Upper lobe of left lung (tissue), 6 donors: ENCODE results near the gene KIF20A. TPM values are rescaled to one million over a fixed set of nuclear protein-coding genes. Genes with fewer than 3 reads are reported as not detected.

Experiments
- ATAC-seq, 2 donors: fragments of 200-7000 bp; cut with Tn5 transposase; one replicate each; pipeline ENCODE4 v1.9.1; 2022; ENCODE audit warnings: mild to moderate bottlenecking in 2 of 2, moderate library complexity in 2 of 2; ENCODE audit not compliant: low FRiP score in 2 of 2
- DNase-seq, 2 donors: peaks; one replicate each; pipeline ENCODE4 v3.0.0-alpha.2; 2019 to 2020
- H3K27ac ChIP-seq, 4 donors: fragments of 200-600 bp; sonication (generic); one replicate each; pipeline ENCODE4 v1.5.1; 2016 to 2019
- H3K27me3 ChIP-seq, 4 donors: fragments of 200-600 bp; sonication (generic); one replicate each; pipeline ENCODE4 v1.5.1; 2017 to 2019
- H3K36me3 ChIP-seq, 4 donors: fragments of 200-600 bp; sonication (generic); one replicate each; pipeline ENCODE4 v1.5.1; 2016 to 2019
- H3K4me1 ChIP-seq, 4 donors: fragments of 200-600 bp; sonication (generic); one replicate each; pipeline ENCODE4 v1.5.1; 2018 to 2019
- H3K4me3 ChIP-seq, 4 donors: fragments of 200-600 bp; sonication (generic); one replicate each; pipeline ENCODE4 v1.5.1; 2017 to 2019; ENCODE audit warnings: mild to moderate bottlenecking in 2 of 4, moderate library complexity in 1 of 4
- H3K9me3 ChIP-seq, 4 donors: fragments of 200-600 bp; sonication (generic); one replicate each; pipeline ENCODE4 v1.5.1; 2018 to 2019
- EP300 ChIP-seq, 4 donors: sonication (generic); formaldehyde crosslinking; IDR thresholded peaks; one replicate each; pipeline ENCODE4 v1.5.1; 2017; ENCODE audit warnings: antibody characterized with exemption in 4 of 4, control low read depth in 2 of 4
- POLR2A ChIP-seq, 4 donors: fragments of 450-650 bp; IDR thresholded peaks; one replicate each; pipeline ENCODE4 v1.5.1; 2016 to 2017; ENCODE audit warnings: antibody characterized with exemption in 4 of 4, mild to moderate bottlenecking in 2 of 4
- POLR2AphosphoS5 ChIP-seq, 2 donors: sonication (generic); formaldehyde crosslinking; IDR thresholded peaks; one replicate each; pipeline ENCODE4 v1.5.1; 2017; ENCODE audit warnings: antibody characterized with exemption in 2 of 2
- WGBS, 2 donors: methylation state at CpG; one replicate each; pipeline ENCODE4 v1.1.5; 2017 to 2018; 5-methylcytosine and 5-hydroxymethylcytosine counted together
- total RNA-seq, 6 donors: library from RNA; depleted of rRNA in 4 of 6; stranded (reverse); fragments of >200 nt in 4 of 6; gene quantifications; one replicate each; pipeline versions ENCODE4 v1.1.0 to v1.2.1, GENCODE V29; 2016 to 2021
- TF ChIP-seq, protein P1 (sequence below), 6 experiments: fragments of 450-650 bp in 4 of 6; fragments of 200-600 bp in 2 of 6; sonication (generic) in 2 of 6; IDR thresholded peaks; one replicate each; pipeline ENCODE4 v1.5.1; 2016 to 2019; ENCODE audit warnings: antibody characterized with exemption in 6 of 6
- donor health status: DM: no; HTN: no; CAD: no; lungs with moderate emphysema.
- donor health status: DM: no; HTN: yes; CAD: no; lungs with severe emphysema.

KIF20A gene
- total RNA-seq, 6 donors from 2014 or later, result 1.0 to 3.0 (median 1.8) TPM

DNA sequence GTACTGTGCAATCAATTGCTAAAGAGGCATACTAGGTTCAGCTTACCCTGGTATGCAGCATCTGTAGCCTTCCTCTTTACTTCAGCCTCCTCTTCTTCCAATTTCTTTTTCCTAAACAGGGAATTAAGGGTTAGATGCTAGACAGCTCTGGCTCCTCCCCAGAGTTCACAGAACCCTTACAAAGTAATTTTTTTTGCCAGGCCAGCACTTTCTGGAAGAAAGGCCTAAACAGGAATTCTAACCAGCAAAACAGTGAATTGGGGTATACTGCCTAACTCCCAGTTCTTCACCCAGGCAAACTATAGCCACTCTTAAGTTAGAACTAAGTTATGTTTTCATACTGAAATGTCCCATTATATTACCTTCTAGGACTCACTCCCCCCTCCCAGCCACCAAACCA is 8.6 kb upstream of the KIF20A start:
- Histone ChIP-seq H3K27me3 (no peaks in the 10 kb centered on the region), H3K9me3 (no peaks in the 10 kb centered on the region), H3K36me3 (peaks cover 57 to 99% (median 86%) of the 10 kb centered on the region in 4 donors), H3K4me3 (no peak overlapping the region), H3K27ac (no peak overlapping the region), H3K4me1 (no peaks in the 10 kb centered on the region)
- ATAC-seq (no peak), DNase-seq (no peak)
- TF ChIP-seq POLR2AphosphoS5 (IDR thresholded peaks at IDR 0.05) (no peak), EP300 (IDR thresholded peaks at IDR 0.05) (no peak), POLR2A (IDR thresholded peaks at IDR 0.05) (no peak)
- TF ChIP-seq, protein P1, sequence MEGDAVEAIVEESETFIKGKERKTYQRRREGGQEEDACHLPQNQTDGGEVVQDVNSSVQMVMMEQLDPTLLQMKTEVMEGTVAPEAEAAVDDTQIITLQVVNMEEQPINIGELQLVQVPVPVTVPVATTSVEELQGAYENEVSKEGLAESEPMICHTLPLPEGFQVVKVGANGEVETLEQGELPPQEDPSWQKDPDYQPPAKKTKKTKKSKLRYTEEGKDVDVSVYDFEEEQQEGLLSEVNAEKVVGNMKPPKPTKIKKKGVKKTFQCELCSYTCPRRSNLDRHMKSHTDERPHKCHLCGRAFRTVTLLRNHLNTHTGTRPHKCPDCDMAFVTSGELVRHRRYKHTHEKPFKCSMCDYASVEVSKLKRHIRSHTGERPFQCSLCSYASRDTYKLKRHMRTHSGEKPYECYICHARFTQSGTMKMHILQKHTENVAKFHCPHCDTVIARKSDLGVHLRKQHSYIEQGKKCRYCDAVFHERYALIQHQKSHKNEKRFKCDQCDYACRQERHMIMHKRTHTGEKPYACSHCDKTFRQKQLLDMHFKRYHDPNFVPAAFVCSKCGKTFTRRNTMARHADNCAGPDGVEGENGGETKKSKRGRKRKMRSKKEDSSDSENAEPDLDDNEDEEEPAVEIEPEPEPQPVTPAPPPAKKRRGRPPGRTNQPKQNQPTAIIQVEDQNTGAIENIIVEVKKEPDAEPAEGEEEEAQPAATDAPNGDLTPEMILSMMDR (IDR thresholded peaks at IDR 0.05), result no peak

DNA sequence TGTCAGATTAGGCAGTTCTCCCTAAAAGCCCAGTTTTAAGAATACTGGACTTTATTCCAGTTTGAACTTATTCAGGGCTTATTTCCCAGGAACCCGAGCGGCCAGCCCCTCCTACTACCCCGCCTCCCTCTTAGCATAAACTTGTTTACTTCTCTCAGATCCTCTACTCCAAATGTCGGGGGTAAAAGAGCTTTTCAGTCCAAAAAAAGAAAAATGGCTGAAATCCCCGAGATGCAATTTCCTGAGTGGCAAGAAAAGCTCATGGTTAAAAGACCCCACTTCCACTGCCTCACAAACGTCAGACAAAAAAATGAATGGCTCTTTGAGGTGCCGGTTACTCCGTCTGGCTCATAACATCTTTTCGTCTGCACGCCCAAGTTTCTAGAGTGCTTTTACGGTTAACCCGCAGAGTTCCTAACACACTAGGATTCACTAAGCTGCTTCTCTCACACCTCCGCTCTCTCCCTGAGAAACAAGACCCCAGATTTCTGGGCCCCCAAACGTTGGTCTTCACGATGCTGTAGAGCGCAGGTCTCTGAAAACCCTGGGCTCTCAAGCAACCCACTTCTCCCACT is 884 bp upstream of the KIF20A start:
- Histone ChIP-seq H3K4me1 (peaks cover 14 to 29% (median 23%) of the 10 kb centered on the region in 4 donors), H3K36me3 (peaks cover 5 to 37% (median 17%) of the 10 kb centered on the region in 4 donors), H3K9me3 (no peaks in the 10 kb centered on the region), H3K4me3 (peak overlapping the region; percentile 79 to 92 (median 86)), H3K27ac (peak overlapping the region; percentile 79 to 90 (median 84)), H3K27me3 (no peaks in the 10 kb centered on the region)
- 0% methylated on average over 16 of the region's 16 CpGs for WGBS, 2 donors
- ATAC-seq, result peak; percentile 69 to 71
- DNase-seq, result peak in 1 of 2 donors; percentile 47
- TF ChIP-seq, protein P1 (IDR thresholded peaks at IDR 0.05), result no peak
- TF ChIP-seq POLR2AphosphoS5 (IDR thresholded peaks at IDR 0.05) (no peak), POLR2A (IDR thresholded peaks at IDR 0.05) (no peak), EP300 (IDR thresholded peaks at IDR 0.05) (no peak)

DNA sequence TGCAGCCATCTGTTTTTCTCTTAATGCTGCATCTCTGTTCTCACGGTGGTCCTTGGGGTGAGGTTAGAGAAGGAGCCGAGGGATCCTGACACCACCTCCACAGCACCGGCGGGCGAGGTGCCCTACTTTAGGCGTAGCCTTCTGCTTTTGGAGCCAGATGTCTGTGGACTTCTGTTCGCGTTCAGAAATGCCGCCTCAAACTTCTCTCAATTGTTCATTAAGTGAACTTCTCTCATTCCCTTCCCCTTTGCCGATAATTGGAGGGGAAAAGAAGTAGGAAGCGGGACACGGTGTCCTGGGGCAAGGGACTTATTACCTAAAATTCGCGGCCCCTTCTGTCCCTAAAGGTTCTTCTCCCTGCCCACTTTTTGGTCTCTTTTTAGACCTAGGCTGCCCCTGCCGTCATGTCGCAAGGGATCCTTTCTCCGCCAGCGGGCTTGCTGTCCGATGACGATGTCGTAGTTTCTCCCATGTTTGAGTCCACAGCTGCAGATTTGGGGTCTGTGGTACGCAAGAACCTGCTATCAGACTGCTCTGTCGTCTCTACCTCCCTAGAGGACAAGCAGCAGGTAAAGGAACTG is 455 bp downstream of the KIF20A start:
- peak overlapping the region in 1 of 4 donors; percentile 90 for H3K27ac ChIP-seq
- H3K27me3 ChIP-seq, result no peaks in the 10 kb centered on the region
- H3K4me1 ChIP-seq, result peaks cover 14 to 29% (median 23%) of the 10 kb centered on the region in 4 donors
- 1 to 2% methylated on average over 23 of the region's 23 CpGs for WGBS, 2 donors
- ATAC-seq, result no peak
- DNase-seq, result no peak
- H3K9me3 ChIP-seq, result no peaks in the 10 kb centered on the region
- H3K4me3 ChIP-seq, result peak overlapping the region in 3 of 4 donors; percentile 79 to 88 (median 83)
- TF ChIP-seq POLR2AphosphoS5 (IDR thresholded peaks at IDR 0.05) (no peak), EP300 (IDR thresholded peaks at IDR 0.05) (no peak)
- TF ChIP-seq, protein P1 (IDR thresholded peaks at IDR 0.05), result no peak
- peaks cover 3 to 29% (median 16%) of the 10 kb centered on the region in 4 donors for H3K36me3 ChIP-seq

DNA sequence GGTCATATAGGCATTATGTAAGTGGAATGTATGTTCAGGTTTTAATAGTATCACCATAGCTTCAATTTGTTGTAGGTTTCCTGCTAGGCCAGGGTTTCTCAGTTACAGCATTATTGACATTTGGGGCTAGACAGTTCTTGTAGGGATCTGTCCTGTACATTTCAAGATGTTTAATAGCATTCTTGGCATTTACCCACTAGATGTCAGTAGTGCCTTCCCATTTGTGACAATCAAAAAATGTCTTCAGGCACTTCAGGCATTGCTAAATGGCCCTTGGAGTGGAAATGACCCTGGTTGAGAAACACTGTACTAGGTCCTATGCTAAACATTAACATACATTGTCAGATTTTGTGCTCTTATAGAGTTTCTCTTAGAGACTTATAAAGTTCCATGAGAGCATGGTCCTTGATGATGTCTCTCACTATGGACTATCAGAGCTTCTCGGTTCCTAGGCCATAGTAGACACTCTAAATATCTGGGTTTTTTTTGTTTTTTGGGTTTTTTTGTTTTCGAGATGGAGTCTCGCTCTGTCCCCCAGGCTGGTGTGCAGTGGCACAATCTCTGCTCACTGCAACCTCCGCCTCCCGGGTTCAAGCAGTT is 1.4 kb downstream of the KIF20A start:
- no peak for TF ChIP-seq POLR2A (IDR thresholded peaks at IDR 0.05)
- TF ChIP-seq, protein P1 (IDR thresholded peaks at IDR 0.05), result peak in 3 of 6 experiments; percentile 35 to 42 (median 40)
- Histone ChIP-seq H3K27ac (no peak overlapping the region), H3K9me3 (no peaks in the 10 kb centered on the region), H3K36me3 (peaks cover 0 to 28% (median 15%) of the 10 kb centered on the region in 4 donors), H3K27me3 (no peaks in the 10 kb centered on the region), H3K4me3 (peak overlapping the region in 1 of 4 donors; percentile 79), H3K4me1 (peaks cover 14 to 29% (median 23%) of the 10 kb centered on the region in 4 donors)
- DNase-seq, result peak in 1 of 2 donors; percentile 28
- ATAC-seq, result no peak
- 75 to 76% methylated on average over 5 of the region's 5 CpGs for WGBS, 2 donors
